ENCODE data around the gene SPRYD3.

- TF ChIP-seq CTCF (IDR thresholded peaks at IDR 0.05) (no peak), EZH2 (IDR thresholded peaks at IDR 0.05) (no peak), EZH2phosphoT487 (IDR thresholded peaks at IDR 0.05) (no peak)
These were observed 42.4 kb downstream of the SPRYD3 start for GRCh38 chr12:53036802-53037201.
